ENCODE measurements around the gene GPATCH2L.

GRCh38 chr14:76146976-76147375 lies 4.7 kb upstream of the GPATCH2L start:
- TF ChIP-seq, protein P1, sequence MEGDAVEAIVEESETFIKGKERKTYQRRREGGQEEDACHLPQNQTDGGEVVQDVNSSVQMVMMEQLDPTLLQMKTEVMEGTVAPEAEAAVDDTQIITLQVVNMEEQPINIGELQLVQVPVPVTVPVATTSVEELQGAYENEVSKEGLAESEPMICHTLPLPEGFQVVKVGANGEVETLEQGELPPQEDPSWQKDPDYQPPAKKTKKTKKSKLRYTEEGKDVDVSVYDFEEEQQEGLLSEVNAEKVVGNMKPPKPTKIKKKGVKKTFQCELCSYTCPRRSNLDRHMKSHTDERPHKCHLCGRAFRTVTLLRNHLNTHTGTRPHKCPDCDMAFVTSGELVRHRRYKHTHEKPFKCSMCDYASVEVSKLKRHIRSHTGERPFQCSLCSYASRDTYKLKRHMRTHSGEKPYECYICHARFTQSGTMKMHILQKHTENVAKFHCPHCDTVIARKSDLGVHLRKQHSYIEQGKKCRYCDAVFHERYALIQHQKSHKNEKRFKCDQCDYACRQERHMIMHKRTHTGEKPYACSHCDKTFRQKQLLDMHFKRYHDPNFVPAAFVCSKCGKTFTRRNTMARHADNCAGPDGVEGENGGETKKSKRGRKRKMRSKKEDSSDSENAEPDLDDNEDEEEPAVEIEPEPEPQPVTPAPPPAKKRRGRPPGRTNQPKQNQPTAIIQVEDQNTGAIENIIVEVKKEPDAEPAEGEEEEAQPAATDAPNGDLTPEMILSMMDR (IDR thresholded peaks at IDR 0.05), result no peak
- no peak for TF ChIP-seq POLR2A (IDR thresholded peaks at IDR 0.05)

Data from body of pancreas (tissue), 4 donors.